ENCODE measurements around the gene GJB1.
A peak's percentile ranks its signal among the peaks of the same experiment; 100 is the strongest.

The GJB1 gene

GRCh38 chrX:71245159-71245558, 22.1 kb downstream of the GJB1 start:
- no peaks in the 10 kb centered on the region for H3K27me3 ChIP-seq (ENCODE audit: insufficient read depth, poor library complexity, severe bottlenecking)
- no peak overlapping the region for H3K4me3 ChIP-seq (ENCODE audit: severe bottlenecking)
- no peak overlapping the region for H3K27ac ChIP-seq (ENCODE audit: poor library complexity, severe bottlenecking)
- no peak for ATAC-seq (ENCODE audit: low read depth)
- TF ChIP-seq, protein P1, sequence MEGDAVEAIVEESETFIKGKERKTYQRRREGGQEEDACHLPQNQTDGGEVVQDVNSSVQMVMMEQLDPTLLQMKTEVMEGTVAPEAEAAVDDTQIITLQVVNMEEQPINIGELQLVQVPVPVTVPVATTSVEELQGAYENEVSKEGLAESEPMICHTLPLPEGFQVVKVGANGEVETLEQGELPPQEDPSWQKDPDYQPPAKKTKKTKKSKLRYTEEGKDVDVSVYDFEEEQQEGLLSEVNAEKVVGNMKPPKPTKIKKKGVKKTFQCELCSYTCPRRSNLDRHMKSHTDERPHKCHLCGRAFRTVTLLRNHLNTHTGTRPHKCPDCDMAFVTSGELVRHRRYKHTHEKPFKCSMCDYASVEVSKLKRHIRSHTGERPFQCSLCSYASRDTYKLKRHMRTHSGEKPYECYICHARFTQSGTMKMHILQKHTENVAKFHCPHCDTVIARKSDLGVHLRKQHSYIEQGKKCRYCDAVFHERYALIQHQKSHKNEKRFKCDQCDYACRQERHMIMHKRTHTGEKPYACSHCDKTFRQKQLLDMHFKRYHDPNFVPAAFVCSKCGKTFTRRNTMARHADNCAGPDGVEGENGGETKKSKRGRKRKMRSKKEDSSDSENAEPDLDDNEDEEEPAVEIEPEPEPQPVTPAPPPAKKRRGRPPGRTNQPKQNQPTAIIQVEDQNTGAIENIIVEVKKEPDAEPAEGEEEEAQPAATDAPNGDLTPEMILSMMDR (IDR thresholded peaks at IDR 0.05; ENCODE audit: poor library complexity, severe bottlenecking): no peak
- no peak for DNase-seq (ENCODE audit: low spot score)
- H3K9me3 ChIP-seq (ENCODE audit: severe bottlenecking): no peaks in the 10 kb centered on the region
- H3K4me1 ChIP-seq (ENCODE audit: insufficient read depth, poor library complexity, severe bottlenecking): no peaks in the 10 kb centered on the region
- H3K36me3 ChIP-seq (ENCODE audit: low read depth): no peaks in the 10 kb centered on the region

GRCh38 chrX:71250841-71251240, 27.8 kb downstream of the GJB1 start:
- Histone ChIP-seq H3K4me1 (ENCODE audit: insufficient read depth, poor library complexity, severe bottlenecking) (no peaks in the 10 kb centered on the region), H3K36me3 (ENCODE audit: low read depth) (no peaks in the 10 kb centered on the region; the same call in 1 of the 2 replicates), H3K9me3 (ENCODE audit: severe bottlenecking) (no peaks in the 10 kb centered on the region), H3K27ac (ENCODE audit: poor library complexity, severe bottlenecking) (no peak overlapping the region), H3K27me3 (ENCODE audit: insufficient read depth, poor library complexity, severe bottlenecking) (no peaks in the 10 kb centered on the region), H3K4me3 (ENCODE audit: severe bottlenecking) (no peak overlapping the region)
- no peak for ATAC-seq (ENCODE audit: low read depth)
- no peak for DNase-seq (ENCODE audit: low spot score)
- TF ChIP-seq, protein P1 (IDR thresholded peaks at IDR 0.05; ENCODE audit: poor library complexity, severe bottlenecking): no peak

DNA sequence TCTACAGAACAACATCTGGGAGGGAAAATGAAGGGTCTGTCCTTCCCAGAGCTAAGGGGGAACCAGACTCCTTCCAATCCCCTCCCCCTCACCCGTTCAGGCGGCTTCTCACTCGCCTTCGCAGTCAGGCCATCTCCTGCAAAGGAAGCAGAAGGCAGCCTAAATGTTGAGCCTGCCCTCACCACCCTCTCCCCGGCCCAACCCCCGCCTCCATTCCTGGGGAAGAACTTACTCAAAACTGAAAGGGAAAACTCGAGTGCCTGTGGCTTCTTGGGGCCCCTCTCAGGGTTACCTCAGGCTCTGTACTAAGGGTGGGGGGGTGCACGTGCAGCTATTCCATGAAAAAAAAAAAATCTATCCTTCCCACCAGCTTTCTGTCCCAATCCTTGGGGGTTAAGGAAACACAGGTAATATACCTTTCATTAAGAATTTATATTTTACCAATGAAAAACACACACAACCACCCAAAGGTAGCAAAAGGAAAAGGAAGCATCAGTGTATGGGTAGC, 28.5 kb downstream of the GJB1 start:
- TF ChIP-seq, protein P1 (IDR thresholded peaks at IDR 0.05; ENCODE audit: poor library complexity, severe bottlenecking): no peak
- H3K27me3 ChIP-seq (ENCODE audit: insufficient read depth, poor library complexity, severe bottlenecking): no peaks in the 10 kb centered on the region
- no peaks in the 10 kb centered on the region for H3K4me1 ChIP-seq (ENCODE audit: insufficient read depth, poor library complexity, severe bottlenecking)
- ATAC-seq (ENCODE audit: low read depth): no peak
- no peaks in the 10 kb centered on the region for H3K9me3 ChIP-seq (ENCODE audit: severe bottlenecking)
- no peak overlapping the region for H3K4me3 ChIP-seq (ENCODE audit: severe bottlenecking)
- H3K36me3 ChIP-seq (ENCODE audit: low read depth): no peaks in the 10 kb centered on the region; the same call in 1 of the 2 replicates
- DNase-seq (ENCODE audit: low spot score): no peak
- no peak overlapping the region for H3K27ac ChIP-seq (ENCODE audit: poor library complexity, severe bottlenecking)

GRCh38 chrX:71252221-71252620, 29.2 kb downstream of the GJB1 start:
- no peaks in the 10 kb centered on the region for H3K9me3 ChIP-seq (ENCODE audit: severe bottlenecking)
- no peak for DNase-seq (ENCODE audit: low spot score)
- no peak for ATAC-seq (ENCODE audit: low read depth)
- H3K27me3 ChIP-seq (ENCODE audit: insufficient read depth, poor library complexity, severe bottlenecking): no peaks in the 10 kb centered on the region
- no peaks in the 10 kb centered on the region for H3K4me1 ChIP-seq (ENCODE audit: insufficient read depth, poor library complexity, severe bottlenecking)
- TF ChIP-seq, protein P1 (IDR thresholded peaks at IDR 0.05; ENCODE audit: poor library complexity, severe bottlenecking): no peak
- no peaks in the 10 kb centered on the region; the same call in 1 of the 2 replicates for H3K36me3 ChIP-seq (ENCODE audit: low read depth)
- H3K27ac ChIP-seq (ENCODE audit: poor library complexity, severe bottlenecking): no peak overlapping the region
- no peak overlapping the region for H3K4me3 ChIP-seq (ENCODE audit: severe bottlenecking)

DNA sequence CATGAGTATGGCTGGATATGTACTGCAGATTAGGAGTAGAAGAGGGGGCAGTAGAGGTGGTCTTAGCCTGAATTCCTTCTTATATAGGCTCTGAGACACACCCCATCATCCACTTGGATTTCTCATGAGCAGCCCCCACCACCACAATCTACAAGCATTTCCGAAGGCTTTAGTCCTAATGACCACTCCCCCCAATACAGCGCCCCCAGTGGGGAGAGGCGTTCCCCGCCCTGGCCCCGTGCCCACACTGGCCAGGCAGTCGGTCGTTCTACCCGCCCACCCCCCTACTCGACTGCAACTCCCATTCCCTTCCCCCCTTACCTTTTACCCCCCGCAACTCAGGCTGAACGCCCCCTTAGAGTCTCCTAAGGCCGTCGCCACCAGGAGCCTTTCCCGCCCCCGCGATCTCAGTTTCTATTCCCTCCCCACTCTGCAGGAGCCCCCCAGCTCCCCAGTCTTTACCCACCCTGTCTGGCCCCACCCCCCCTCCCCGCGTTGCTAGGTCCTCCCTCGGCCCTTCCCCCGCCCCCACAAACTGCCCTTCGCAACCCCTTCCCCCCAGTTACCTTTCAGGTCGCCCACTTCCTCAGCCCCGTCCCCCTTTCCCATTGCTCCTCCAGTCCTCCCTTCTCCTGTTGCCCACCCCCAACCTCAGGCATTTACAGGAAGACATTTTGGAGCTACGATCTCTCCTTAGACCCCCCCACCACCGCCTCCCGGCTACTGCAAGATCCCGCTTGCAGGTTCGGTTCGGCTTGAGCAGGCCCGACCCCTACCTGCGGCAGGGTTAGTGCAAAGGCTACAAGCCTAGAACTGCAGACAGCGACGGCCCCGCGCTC, 30.4 kb downstream of the GJB1 start:
- Histone ChIP-seq H3K4me1 (ENCODE audit: insufficient read depth, poor library complexity, severe bottlenecking) (no peaks in the 10 kb centered on the region), H3K9me3 (ENCODE audit: severe bottlenecking) (no peaks in the 10 kb centered on the region), H3K27me3 (ENCODE audit: insufficient read depth, poor library complexity, severe bottlenecking) (no peaks in the 10 kb centered on the region), H3K36me3 (ENCODE audit: low read depth) (no peaks in the 10 kb centered on the region; the same call in 1 of the 2 replicates), H3K27ac (ENCODE audit: poor library complexity, severe bottlenecking) (peak overlapping the region; percentile 31), H3K4me3 (ENCODE audit: severe bottlenecking) (peak overlapping the region; percentile 67)
- TF ChIP-seq, protein P1 (IDR thresholded peaks at IDR 0.05; ENCODE audit: poor library complexity, severe bottlenecking): peak; percentile 34
- ATAC-seq (ENCODE audit: low read depth) (0 out of 3 replicates have a peak, but pooled peaks have one; percentile 4), DNase-seq (ENCODE audit: low spot score) (no peak)

Data from RWPE2 (cell line).